HG03159 (cell line): ENCODE results near the gene TMEM132D.

Experiments used
- ATAC-seq: cut with Tn5 transposase; IDR thresholded peaks from one replicate; pipeline ENCODE4 v1.9.1; 2021; ENCODE audit warnings: mild to moderate bottlenecking, moderate library complexity; ENCODE audit not compliant: unreplicated experiment

The TMEM132D gene

DNA sequence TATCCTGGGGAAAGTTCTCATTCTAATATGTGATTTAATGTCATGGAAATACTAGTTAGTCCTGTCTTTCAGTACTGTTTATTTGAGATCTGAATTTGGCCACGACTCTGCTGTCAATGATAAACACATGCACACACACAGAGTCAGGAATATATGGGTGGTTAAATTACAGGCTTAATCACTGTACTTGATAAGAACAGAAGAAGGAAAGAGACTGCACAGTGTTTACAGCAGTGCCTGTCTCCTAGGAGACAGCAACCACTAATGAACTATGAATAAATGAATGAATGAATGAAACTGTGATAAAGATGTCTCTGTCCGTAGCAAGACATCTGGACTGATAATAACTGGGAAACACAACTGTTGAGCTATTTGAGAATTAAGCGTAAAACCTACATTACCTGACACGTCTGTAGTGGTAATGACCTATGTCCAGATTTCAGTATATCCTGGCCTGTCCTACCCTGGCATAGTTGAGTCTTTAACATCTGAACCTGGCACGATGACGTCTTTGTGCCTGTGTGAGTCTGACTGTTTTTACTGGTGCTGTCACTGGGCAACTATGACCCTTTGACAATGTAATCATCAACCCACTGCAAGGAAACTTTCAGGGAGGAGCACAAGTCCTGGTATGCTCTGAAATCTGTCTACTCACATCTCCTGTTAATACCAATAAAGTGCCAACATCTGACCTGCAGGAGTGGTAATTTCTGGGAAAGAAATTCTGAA is 524.6 kb downstream of the TMEM132D start:
- no peak for ATAC-seq

DNA sequence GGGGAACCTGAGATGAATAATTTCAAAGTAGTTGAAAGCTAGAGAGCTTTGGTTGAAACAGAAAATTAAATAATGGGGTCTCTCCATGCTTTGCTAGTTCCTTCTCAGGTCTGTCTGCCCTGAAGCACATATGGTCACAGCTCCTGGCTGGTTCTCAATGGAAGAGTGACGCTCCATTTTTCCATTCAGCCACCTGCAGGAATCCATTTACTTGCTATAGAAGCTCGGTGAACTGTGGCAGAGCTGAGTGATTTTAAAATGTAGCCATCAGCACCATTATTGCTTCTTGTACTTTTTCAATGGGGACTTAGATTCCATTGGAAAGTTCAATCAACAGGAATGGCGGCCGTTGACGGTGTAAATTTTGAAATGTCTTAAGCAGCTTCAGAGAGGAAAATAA is 525.3 kb downstream of the TMEM132D start:
- ATAC-seq = no peak

DNA sequence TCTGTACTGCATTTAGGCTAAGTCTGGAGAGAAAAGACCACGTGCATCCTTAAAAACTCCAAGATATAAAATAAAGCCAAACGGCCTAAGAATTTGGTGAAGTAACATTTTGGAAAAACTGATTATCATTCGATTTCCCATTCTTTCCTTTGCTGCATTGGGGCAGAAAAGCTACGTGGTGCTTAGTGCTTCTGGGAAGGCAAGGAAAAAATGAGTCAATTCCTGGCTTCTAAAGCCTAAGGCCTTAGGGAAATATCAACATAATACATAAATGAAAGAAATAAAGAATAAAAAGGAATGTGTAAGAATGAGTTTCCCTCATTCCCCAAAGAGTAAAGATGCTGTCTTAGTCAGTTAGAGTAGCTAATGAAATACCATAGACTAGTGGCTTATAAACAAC is 530.1 kb downstream of the TMEM132D start:
- no peak for ATAC-seq

DNA sequence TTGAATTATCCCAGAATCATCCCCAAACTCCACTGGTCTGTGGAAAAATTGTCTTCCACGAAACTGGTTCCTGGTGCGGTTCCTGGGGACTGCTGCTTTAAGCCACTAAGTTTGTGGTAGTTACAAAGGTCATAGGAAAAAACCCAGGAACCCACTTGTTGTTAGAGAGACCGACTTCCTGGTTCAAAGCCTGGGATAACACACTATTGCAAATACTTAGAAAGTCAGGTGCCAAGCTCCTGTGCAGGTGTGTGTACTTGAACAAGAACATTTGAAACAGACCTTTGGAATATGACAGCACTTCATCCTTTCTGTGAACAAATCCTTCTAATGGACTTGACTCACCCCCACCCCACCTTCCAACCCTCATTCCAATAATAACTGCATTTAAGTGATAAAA is 530.9 kb downstream of the TMEM132D start:
- no peak for ATAC-seq

DNA sequence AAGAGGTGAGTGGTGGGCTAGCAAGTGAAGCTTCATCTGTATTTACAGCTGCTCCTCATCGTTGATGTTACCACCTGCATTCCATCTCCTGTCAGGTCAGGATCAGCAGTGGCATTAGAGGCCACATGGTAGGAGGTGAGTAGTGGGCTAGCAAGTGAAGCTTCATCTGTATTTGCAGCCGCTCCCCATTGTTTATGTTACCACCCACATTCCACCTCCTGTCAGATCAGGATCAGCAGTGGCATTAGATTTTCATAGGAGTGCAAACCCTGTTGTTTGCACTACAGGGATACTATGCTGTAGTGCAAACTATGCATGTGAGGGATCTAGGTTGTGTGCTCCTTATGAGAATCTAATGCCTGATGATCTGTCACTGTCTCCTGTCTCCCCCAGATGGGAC is 531.5 kb downstream of the TMEM132D start:
- no peak for ATAC-seq

DNA sequence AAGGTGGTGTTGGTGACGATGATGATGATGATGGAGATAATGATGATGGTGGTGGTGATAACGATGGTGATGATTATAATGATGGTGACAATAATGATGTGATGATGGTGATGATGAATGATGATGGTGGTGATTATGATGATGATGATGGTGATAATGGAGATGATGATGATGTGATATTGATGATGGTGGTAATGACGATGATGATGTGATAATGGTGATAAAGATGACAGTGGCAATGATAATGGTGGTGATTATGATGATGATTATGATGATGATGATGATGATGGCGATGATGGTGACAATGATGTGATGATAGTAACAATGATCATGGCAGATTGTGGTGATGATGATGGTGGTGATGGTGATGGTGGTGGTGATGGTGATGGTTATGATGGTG is 532.6 kb downstream of the TMEM132D start:
- no peak for ATAC-seq

DNA sequence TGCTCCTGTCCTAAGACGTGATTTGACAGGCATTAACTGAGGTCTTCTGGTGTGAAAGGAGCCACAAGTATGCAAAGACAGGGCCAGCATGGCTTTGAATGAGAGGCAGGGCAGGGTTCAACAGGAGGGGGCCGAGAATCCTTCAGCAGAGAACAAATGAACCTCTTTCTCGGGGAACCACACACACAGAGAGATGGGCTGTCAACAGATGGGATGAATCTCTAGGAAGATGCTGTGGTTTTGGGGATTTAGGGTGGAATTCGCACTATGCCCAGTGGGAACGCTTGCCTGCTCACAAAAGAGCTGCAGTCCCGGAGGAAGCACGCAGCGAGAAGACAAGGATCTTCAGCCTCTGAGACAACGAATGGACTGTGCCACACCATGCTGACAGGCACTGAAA is 537.2 kb downstream of the TMEM132D start:
- ATAC-seq = no peak

DNA sequence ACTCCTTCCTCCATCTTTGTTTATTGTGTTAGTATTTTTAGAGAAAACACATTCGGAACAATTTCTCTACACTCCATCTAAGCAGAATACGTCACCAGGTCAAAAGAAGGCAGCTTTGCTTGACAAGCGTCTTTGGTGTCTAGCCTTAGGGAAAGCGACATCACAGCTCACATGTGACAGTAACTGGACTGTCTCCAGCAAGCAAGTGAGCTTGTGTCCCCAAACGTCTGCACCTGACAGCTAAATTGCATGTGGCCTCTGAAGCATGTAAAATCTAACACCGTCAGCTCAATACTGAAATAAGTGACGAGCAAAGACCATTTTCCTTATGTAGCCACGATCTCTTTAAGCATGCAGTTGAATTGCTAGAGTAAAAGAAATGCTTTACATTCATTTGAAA is 540.8 kb downstream of the TMEM132D start:
- ATAC-seq = no peak

DNA sequence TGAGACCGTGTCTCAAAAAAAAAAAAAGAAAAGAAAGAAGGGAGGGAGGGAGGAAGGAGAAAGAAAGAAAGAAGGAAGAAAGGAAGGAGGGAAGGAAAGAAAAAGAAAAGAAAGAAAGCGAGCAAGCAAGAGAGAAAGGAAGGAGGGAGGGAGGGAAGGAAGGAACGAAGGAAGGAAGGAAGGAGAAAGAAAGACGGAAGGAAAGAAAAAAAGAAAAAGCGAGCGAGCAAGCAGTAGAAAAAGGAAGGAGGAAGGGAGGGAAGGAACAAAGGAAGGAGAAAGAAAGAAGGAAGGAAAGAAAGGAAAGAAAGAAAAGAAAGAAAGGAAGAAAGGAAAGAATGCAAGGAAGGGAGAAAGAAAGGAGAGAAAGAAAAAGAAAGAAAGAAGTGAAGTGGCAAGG is 546.6 kb downstream of the TMEM132D start:
- no peak for ATAC-seq

DNA sequence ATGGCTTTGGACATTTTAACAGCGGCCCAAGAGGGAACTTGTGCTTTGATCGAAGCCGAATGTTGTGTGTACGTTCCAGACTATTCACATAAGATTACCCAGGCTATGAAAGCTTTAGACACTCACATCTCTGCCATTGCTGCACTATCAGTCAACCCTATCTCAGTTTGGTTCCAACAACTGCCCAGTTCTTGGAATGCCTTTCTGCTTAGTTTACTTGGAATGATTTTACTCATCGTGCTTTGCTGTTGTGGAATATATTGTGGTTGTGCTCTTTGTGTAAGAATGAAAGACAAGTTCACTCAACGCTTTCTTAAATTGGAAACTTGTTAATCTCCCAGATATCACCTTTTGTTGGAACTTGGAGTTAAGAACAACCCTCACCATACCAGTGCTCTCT is 552.3 kb downstream of the TMEM132D start:
- ATAC-seq = no peak

DNA sequence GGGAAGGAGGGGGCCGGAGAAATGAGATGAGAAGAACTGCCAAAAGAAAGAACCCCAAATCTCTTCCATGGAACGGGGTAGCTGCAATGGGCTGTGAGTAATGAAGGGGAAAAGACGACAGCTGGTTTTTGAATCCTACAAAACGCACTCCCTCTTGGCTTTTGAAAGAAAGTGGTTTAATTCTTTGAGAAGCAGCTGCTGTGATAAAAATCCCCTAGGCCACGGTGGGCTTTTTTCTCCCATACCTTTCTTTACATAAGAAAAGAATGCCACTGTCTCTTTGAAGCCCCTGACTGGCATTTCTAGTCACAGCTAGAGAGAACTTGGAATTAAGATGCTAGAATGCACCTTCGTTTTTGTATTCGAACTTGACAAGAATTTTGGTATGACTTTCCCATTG is 564.5 kb downstream of the TMEM132D start:
- ATAC-seq = no peak

DNA sequence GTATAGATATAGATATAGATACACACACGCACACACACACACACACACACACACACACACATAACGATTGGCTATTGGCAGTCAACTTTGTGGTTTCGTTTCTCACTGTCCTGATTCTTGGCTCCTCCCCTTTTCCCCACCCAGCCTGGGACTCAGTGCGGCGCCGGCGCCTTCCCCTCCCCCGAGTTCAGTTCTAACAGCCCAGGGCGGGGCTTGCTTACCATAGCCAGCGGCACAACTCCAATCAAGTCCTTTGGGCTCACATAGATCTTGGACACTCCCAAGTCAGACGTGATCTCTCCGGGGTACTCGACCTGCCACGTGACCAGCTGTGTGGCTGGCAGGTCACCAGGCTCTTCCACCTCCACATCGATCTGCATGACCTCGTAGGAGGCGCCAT is 566.4 kb downstream of the TMEM132D start:
- no peak for ATAC-seq

DNA sequence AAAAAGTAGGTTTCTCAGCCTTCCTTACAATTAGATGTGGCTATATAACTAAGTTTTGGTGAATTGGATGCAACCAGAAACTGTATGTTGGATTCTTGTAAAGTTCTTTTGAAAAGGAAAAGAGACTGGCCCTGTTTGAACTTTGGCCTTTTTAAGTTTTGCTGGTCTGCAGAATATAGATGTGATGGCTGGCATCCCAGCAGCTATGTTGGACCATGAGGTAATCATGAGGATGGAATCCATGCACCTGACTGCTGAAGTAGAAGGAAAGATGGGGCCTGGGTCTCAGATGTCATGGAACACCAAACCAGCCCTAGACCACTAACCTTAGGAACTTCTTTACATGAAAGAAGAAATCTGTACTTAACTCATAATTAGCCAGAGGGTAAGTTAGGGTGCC is 568.1 kb downstream of the TMEM132D start:
- ATAC-seq = no peak

DNA sequence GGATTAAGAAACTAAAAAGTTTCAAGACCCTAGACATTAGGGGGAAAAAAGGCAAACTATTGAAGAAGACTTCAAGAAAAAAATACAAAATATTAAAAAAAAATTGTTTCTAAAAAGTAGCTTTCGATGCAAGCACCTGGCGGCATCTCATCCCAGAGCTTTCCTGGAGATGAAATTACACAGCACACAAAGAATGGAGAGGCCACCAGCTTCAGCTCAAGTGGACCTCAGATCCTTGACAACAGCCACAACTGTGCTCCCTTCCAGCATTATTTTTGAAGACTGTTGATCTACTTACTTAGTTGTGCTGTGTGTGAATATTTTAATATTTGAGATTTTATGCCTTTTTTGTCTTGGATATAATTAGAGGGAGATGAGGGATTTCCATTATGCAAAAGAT is 571.5 kb downstream of the TMEM132D start:
- ATAC-seq = no peak

DNA sequence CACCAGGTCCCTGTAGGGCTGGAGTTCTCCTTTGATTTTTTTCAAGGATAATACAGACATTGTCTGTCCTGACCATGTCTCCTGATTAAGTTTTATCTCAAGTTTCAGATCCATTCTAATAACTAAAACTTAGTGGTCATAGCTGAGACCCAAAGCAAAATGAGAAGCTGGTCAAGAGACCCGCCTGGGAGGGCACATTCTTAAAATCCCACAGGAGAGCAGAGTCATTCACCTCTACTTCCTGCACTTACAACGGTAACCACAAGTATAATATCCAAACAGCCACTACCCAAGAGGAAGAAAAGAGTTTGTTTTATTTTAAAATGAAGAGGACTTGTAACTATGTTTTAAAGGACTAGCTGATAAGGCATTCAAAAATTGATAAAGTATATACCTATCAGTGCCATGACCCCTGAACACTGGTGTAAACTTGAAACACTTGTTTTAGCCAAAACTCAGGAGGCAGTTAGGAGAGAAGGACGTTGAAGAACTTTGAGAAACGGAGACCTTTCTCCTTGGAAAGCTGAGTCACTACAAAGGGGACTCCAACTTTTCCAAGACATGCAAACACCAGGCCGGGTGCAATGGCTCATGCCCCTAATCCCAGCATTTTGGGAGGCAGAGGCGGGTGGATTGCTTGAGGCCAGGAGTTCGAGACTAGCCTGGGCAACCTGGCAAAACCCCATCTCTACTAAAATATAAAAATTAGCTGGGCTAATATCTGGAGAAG is 572.3 kb downstream of the TMEM132D start:
- no peak for ATAC-seq

DNA sequence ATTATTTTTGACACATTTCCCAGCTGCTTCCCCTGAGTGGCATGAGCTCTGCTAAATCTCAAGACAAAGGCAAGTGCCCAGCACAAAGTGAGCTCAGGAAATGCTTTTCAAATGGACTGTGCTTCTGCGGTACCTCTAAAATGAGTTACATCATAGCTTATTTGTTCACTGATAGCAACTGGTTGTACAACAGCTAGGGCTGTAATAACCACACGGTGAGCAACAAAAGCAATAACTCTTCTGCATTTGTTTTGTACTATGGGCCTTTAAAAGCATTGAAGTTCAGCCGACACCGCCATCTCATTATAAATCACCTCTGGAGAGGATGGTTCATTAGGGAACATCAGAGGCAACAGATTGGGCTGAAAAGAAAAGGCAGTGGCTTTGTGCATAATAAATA is 575.6 kb downstream of the TMEM132D start:
- no peak for ATAC-seq

DNA sequence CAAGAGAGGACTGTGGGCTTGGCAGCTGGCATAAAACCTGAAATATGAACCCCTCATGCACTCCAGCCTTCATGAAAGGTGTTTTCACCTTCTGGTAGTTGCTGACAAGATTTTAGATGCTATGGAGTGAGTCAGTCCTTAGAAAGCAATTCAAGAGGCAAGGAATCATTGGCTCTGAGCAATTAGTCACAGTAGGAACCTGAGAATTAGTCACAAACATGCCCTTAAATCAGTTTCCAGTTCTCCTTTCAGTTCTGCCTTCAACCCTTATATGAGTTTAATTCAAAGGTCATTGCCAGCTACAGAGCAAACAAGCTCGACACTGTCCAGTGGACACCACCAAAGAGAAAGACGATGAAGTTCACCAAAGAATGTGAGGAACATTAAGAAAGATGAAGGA is 578.3 kb downstream of the TMEM132D start:
- no peak for ATAC-seq

DNA sequence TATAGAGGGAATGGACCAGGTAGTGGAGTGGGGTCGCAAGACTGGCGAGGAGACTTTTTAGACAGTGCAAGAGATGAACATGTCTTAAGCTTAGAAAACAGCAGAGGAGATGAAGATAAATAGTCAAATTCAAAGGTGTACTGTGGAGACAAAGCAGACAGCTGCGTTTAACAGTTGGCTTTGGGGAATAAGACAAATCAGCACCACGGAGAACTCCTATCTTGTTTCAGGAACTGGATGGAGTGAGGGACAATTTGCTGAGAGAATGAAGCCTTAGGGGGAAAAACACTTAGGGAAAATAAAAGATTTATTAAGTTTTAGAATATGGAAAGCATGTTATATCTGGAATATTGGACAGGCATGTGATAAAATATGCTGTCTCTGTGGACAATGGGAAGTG is 591.8 kb downstream of the TMEM132D start:
- no peak for ATAC-seq

DNA sequence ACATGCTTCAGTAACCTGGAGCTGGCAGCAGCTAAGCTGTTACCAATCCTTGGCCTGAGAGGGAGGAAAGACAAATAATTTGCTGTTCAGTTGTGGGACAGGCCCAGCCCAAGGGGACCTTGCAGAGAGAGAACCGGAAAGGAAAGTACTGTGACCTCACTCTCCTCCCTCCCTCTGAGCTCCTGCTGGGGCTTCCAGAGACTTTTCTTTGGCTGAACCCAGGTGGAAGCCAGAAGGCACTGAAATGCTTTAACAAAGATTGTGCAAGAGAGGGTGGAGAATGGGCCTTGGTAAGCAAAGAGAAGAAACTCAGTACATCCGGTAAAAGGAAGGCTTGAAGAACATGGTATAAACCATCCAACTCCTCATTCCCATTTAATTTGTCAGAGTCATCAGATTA is 593.5 kb downstream of the TMEM132D start:
- no peak for ATAC-seq

DNA sequence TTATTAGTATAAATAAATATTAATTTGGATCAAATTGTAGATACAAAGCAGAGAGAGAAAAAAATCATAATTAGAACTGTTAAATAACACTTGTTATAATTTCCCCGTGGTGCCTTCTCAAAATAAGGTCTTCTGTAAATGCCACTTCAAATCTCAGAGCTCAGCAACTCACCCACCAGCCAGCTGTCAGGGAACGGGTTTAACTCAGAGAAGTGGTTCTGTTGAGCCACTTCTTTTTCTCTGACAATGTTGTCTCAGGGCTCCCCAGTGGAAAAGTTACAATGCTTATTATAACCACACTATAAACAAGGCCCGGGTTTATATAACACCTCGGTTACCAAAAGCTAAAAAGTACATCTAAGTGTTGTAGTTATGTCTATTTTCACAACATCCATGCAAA is 598.0 kb downstream of the TMEM132D start:
- no peak for ATAC-seq

DNA sequence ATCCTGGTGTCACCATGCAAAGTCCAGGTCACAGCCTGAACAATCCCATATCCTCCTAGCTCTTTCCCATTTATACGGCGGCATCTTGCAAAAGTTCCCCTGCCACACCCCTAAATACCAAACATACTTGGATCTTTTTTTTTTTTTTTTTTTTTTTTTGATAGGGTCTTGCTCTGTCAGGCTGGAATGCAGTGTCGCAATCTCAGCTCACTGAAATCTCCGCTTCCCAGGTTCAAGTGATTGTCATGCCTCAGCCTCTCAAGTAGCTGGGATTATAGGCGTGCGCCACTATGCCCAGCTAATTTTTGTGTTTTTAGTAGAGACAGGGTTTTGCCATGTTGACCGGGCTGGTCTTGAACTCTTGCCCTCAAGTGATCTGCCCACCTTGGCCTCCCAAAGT is 599.3 kb downstream of the TMEM132D start:
- no peak for ATAC-seq

DNA sequence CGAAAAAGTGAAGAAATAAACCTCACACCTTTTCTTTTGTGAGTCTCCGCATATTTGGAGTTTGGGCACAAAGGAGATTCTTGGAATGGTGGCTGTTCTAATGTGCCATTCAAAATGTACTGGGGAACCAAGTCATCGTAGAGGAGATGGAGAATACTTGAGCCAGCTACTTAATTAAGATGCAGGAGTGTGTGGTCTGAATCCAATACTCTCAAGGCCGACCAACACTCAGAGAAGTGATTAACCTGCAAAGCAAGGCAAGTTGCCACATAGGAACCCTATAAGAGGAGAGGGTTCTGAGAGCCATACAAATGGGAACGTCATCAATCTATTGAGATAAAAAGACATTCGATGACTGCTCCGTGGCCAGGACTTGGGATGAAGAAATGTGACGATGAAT is 603.8 kb downstream of the TMEM132D start:
- ATAC-seq = no peak

DNA sequence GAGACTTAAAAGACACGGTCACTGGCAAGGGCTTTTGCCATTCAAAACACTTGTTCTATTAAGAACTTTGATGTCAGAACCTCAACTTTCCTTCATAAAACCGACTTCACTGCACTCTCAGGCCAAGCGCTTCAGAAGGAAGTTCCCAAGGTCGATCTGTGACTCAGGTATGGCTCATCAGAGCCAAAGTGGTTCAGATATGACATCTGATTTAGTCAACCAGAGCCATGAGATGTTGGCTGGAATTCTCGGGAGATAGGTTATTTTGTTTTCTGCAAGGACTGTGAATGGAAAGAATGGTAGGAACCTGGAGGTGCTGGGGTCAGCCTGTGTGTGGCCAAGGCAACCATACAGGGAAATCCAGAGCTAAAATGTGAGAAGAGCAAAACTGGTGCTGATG is 604.9 kb downstream of the TMEM132D start:
- no peak for ATAC-seq
